ENCODE data around the gene LDAH. TPM values are rescaled to one million over a fixed set of nuclear protein-coding genes. Genes with fewer than 3 reads are reported as not detected.
A peak's percentile ranks its signal among the peaks of the same experiment; 100 is the strongest.

The LDAH gene
- total RNA-seq (2021) = 27.4 TPM in 2 replicates
- Bru-seq, nascent RNA = percentile 76 among the genes with signal in this experiment
- percentile 60 among the genes with signal in this experiment for BruChase-seq, experiment 1, labeled RNA remaining after a 2-hour chase
- percentile 56 among the genes with signal in this experiment for BruChase-seq, experiment 2, labeled RNA remaining after a 6-hour chase
- long read RNA-seq, transcript LDAH-201 (7 exons, 2,907 nt) = major isoform, 36 of 54 reads
- long read RNA-seq, transcript LDAH-213 (6 exons, 1,179 nt) = minor isoform, 5 of 54 reads
- long read RNA-seq, partial matches to known transcripts = 2 of 54 reads
- long read RNA-seq, other reads (novel, unspliced or antisense) = 10 of 54 reads

- H3K36me3 ChIP-seq (ENCODE audit: insufficient read depth, low read length, poor library complexity, severe bottlenecking) = no peaks in the 10 kb centered on the region
- no peaks in the 10 kb centered on the region for H3K9me3 ChIP-seq (ENCODE audit: low read depth, low read length, poor library complexity, severe bottlenecking)
- DNase-seq (ENCODE audit: low spot score) = peak; percentile 91
- H3K4me1 ChIP-seq (ENCODE audit: insufficient read depth, low read length, poor library complexity, severe bottlenecking) = no peaks in the 10 kb centered on the region
- intact Hi-C loops (cut with micrococcal nuclease; ENCODE audit: unreplicated experiment) = no loop called here
- POLR2A ChIA-PET (ENCODE audit: low non-redundant PET) = no interaction called here
- CTCF ChIA-PET = interaction anchor here (0.6 kb wide), 1 partner anchor 172 kb away, joined by 3 read pairs; no protein-coding TSS in a partner anchor
- TF ChIP-seq CTCF (conservative IDR thresholded peaks at IDR 0.05; ENCODE audit: low read depth, low read length) (no peak), EZH2 (IDR thresholded peaks at IDR 0.05; ENCODE audit: borderline replicate concordance, low read depth, low read length, poor library complexity, severe bottlenecking) (no peak)
- TSS peak; percentile 46 for BruUV-seq (replicated peaks)
- peak within 1 kb of the TSS; percentile 84 for H3K4me3 ChIP-seq (ENCODE audit: low read depth, low read length, poor library complexity, severe bottlenecking)
- no peaks in the 10 kb centered on the region for H3K27me3 ChIP-seq (replicated peaks; ENCODE audit: insufficient read depth, low read depth, low read length, poor library complexity)
- H3K27ac ChIP-seq (ENCODE audit: low read depth, low read length, poor library complexity, severe bottlenecking) = peak within 1 kb of the TSS; percentile 79
These were observed at the start of gene LDAH for GRCh38 chr2:20822535-20823490. LDAH (minus strand) TSS chr2:20823101; CDS start chr2:20801463, 21,638 bp downstream.

- ChIA-PET POLR2A (ENCODE audit: low non-redundant PET) (no interaction called here), CTCF (no interaction called here)
- intact Hi-C loops (cut with micrococcal nuclease; ENCODE audit: unreplicated experiment) = no loop called here
- Histone ChIP-seq H3K36me3 (ENCODE audit: insufficient read depth, low read length, poor library complexity, severe bottlenecking) (no peaks in the 10 kb centered on the region), H3K9me3 (ENCODE audit: low read depth, low read length, poor library complexity, severe bottlenecking) (no peaks in the 10 kb centered on the region), H3K4me3 (ENCODE audit: low read depth, low read length, poor library complexity, severe bottlenecking) (no peak overlapping the region), H3K4me1 (ENCODE audit: insufficient read depth, low read length, poor library complexity, severe bottlenecking) (no peaks in the 10 kb centered on the region), H3K27ac (ENCODE audit: low read depth, low read length, poor library complexity, severe bottlenecking) (no peak overlapping the region), H3K27me3 (replicated peaks; ENCODE audit: insufficient read depth, low read depth, low read length, poor library complexity) (peaks cover 5% of the 10 kb centered on the region)
- no TSS peak for BruUV-seq (replicated peaks)
- no peak for TF ChIP-seq EZH2 (IDR thresholded peaks at IDR 0.05; ENCODE audit: borderline replicate concordance, low read depth, low read length, poor library complexity, severe bottlenecking)
- no peak for TF ChIP-seq CTCF (conservative IDR thresholded peaks at IDR 0.05; ENCODE audit: low read depth, low read length)
- DNase-seq (ENCODE audit: low spot score) = no peak
These were observed 45.5 kb upstream of the LDAH start for GRCh38 chr2:20868377-20868776.

GRCh38 chr2:20862850-20863249 lies 39.9 kb upstream of the LDAH start:
- CTCF ChIA-PET = no interaction called here
- POLR2A ChIA-PET (ENCODE audit: low non-redundant PET) = no interaction called here
- no TSS peak for BruUV-seq (replicated peaks)

More at GRCh38 chr2:20862850-20863249, 39.9 kb upstream of the LDAH start:
- Histone ChIP-seq H3K36me3 (ENCODE audit: insufficient read depth, low read length, poor library complexity, severe bottlenecking) (no peaks in the 10 kb centered on the region), H3K9me3 (ENCODE audit: low read depth, low read length, poor library complexity, severe bottlenecking) (no peaks in the 10 kb centered on the region), H3K27ac (ENCODE audit: low read depth, low read length, poor library complexity, severe bottlenecking) (no peak overlapping the region), H3K4me3 (ENCODE audit: low read depth, low read length, poor library complexity, severe bottlenecking) (no peak overlapping the region), H3K27me3 (replicated peaks; ENCODE audit: insufficient read depth, low read depth, low read length, poor library complexity) (peaks cover 28% of the 10 kb centered on the region), H3K4me1 (ENCODE audit: insufficient read depth, low read length, poor library complexity, severe bottlenecking) (no peaks in the 10 kb centered on the region)
- DNase-seq (ENCODE audit: low spot score) = no peak
- no peak for TF ChIP-seq EZH2 (IDR thresholded peaks at IDR 0.05; ENCODE audit: borderline replicate concordance, low read depth, low read length, poor library complexity, severe bottlenecking)
- no peak for TF ChIP-seq CTCF (conservative IDR thresholded peaks at IDR 0.05; ENCODE audit: low read depth, low read length)
- intact Hi-C loops (cut with micrococcal nuclease; ENCODE audit: unreplicated experiment) = no loop called here
